GM12878 (cell line): Measurements from ENCODE around the gene ELP2. TPM values are rescaled to one million over a fixed set of nuclear protein-coding genes. Genes with fewer than 3 reads are reported as not detected.

Experiments used
- ATAC-seq: fragments of 200-7000 bp; cut with Tn5 transposase; 3 replicates; pipeline ENCODE4 v1.9.1; 2020; ENCODE audit warnings: mild to moderate bottlenecking, moderate library complexity
- BruUV-seq: library from RNA; stranded (reverse); fragments of 400-500 nt; replicated peaks from 2 replicates; lab custom pipeline; 2021; lab: Mats Ljungman, UMichigan
- CTCF ChIA-PET: fragments of 300-600 bp; sonication (Branson Sonifier 250); formaldehyde crosslinking; extraction: SDS; loops from one replicate; lab custom pipeline; 2021; ENCODE audit warnings: inconsistent platforms; lab: Yijun Ruan, JAX
- POLR2A ChIA-PET: fragments of 350-600 bp; formaldehyde crosslinking; extraction: SDS; loops from one replicate; lab custom pipeline; 2021; ENCODE audit warnings: inconsistent platforms; lab: Charles Lee
- RAD21 ChIA-PET: fragments of 300-600 bp; sonication (Branson Sonifier 250); formaldehyde crosslinking; loops from one replicate; lab custom pipeline; 2023; ENCODE audit warnings: antibody characterized with exemption; ENCODE audit not compliant: unreplicated experiment; lab: Charles Lee
- SMC1A ChIA-PET: fragments of 300-600 bp; sonication (Branson Sonifier 250); formaldehyde crosslinking; loops from one replicate; lab custom pipeline; 2023; ENCODE audit not compliant: unreplicated experiment, uncharacterized antibody; lab: Charles Lee
- DNase-seq: peaks from one replicate; pipeline ENCODE4 v3.0.0-alpha.2; 2011; ENCODE audit warnings: low read depth, low spot score
- FAIRE-seq: peaks from 3 replicates; lab custom pipeline; 2011; peaks lifted over from hg19 to GRCh38; lab: Jason Lieb, UNC
- H2AFZ ChIP-seq: 2 replicates; pipeline ENCODE4 v1.6.0; 2011; ENCODE audit warnings: low read depth, low read length, control low read depth; ENCODE audit not compliant: control insufficient read depth
- H3K27ac ChIP-seq: 2 replicates; pipeline ENCODE4 v1.5.1; 2011; ENCODE audit warnings: control low read depth; ENCODE audit not compliant: control insufficient read depth, insufficient read depth
- H3K27me3 ChIP-seq, 2 experiments: replicated peaks in 1 of 2; 2 replicates each; pipeline versions ENCODE4 v1.6.0 to v1.6.1; 2011; ENCODE audit warnings: low read length in 1 of 2; ENCODE audit not compliant: control insufficient read depth in 2 of 2, insufficient read depth in 2 of 2
- H3K36me3 ChIP-seq, 2 experiments: 2 replicates each; pipeline ENCODE4 v1.5.1; 2011; ENCODE audit warnings: low read length in 1 of 2; ENCODE audit not compliant: control insufficient read depth in 2 of 2, insufficient read depth in 2 of 2
- H3K4me1 ChIP-seq: 2 replicates; pipeline ENCODE4 v1.6.1; 2011; ENCODE audit warnings: mild to moderate bottlenecking, low read length, moderate library complexity, mixed read lengths; ENCODE audit not compliant: control insufficient read depth, insufficient read depth
- H3K4me2 ChIP-seq: 2 replicates; pipeline ENCODE4 v1.6.0; 2011; ENCODE audit warnings: control low read depth; ENCODE audit not compliant: control insufficient read depth, insufficient read depth
- H3K4me3 ChIP-seq: fragments of 200-600 bp; sonication (generic); 2 replicates; pipeline ENCODE4 v1.5.1; 2016
- H3K79me2 ChIP-seq: 2 replicates; pipeline ENCODE4 v1.6.0; 2011; ENCODE audit warnings: low read length; ENCODE audit not compliant: control insufficient read depth, insufficient read depth
- H3K9ac ChIP-seq: 2 replicates; pipeline ENCODE4 v1.8.0; 2011; ENCODE audit warnings: low read length, control low read depth, mixed read lengths; ENCODE audit not compliant: control insufficient read depth, insufficient read depth
- H3K9me3 ChIP-seq: replicated peaks from 3 replicates; pipeline ENCODE4 v1.5.1; 2011; ENCODE audit warnings: mild to moderate bottlenecking, low read length; ENCODE audit not compliant: control insufficient read depth, insufficient read depth
- H4K20me1 ChIP-seq: 2 replicates; pipeline ENCODE4 v1.6.0; 2011; ENCODE audit not compliant: control insufficient read depth, insufficient read depth
- EZH2 ChIP-seq: IDR thresholded peaks from 2 replicates; pipeline ENCODE4 v1.6.1; 2012; ENCODE audit warnings: low read depth, mild to moderate bottlenecking, control low read depth, inconsistent platforms, low read length, borderline replicate concordance; ENCODE audit not compliant: control insufficient read depth
- HDAC2 ChIP-seq: fragments of 200-600 bp; sonication (generic); IDR thresholded peaks from 2 replicates; pipeline ENCODE4 v1.6.1; 2017
- IRF5 ChIP-seq: fragments of 450-650 bp; IDR thresholded peaks from 2 replicates; pipeline ENCODE4 v1.6.1; 2017; ENCODE audit warnings: borderline replicate concordance
- JUND ChIP-seq: IDR thresholded peaks from 2 replicates; pipeline ENCODE4 v1.6.1; 2012; ENCODE audit warnings: low read depth, mild to moderate bottlenecking, low read length, improper control_type of control experiment, moderate library complexity
- RCOR1 ChIP-seq: conservative IDR thresholded peaks from 2 replicates; pipeline ENCODE4 v1.6.1; 2012; ENCODE audit warnings: low read depth, low read length, improper control_type of control experiment
- SMAD5 ChIP-seq: IDR thresholded peaks from 2 replicates; pipeline ENCODE4 v1.6.1; 2016; ENCODE audit warnings: antibody characterized with exemption, low read depth
- STAT1 ChIP-seq: fragments of 450-650 bp; conservative IDR thresholded peaks from 2 replicates; pipeline ENCODE4 v1.6.1; 2014; ENCODE audit warnings: antibody characterized with exemption, mild to moderate bottlenecking
- STAT3 ChIP-seq: IDR thresholded peaks from 2 replicates; pipeline ENCODE4 v1.6.1; 2011; ENCODE audit warnings: low read depth, low read length, improper control_type of control experiment
- TAF1 ChIP-seq: IDR thresholded peaks from 2 replicates; pipeline ENCODE4 v1.6.1; 2011; ENCODE audit warnings: mild to moderate bottlenecking, low read depth, low read length, borderline replicate concordance
- WGBS: methylation state at CpG from one replicate; pipeline ENCODE4 v1.1.6; 2016; ENCODE audit warnings: low lambda C conversion rate; ENCODE audit not compliant: insufficient replicate concordance, insufficient coverage; ENCODE audit errors: missing lambda C conversion rate; 5-methylcytosine and 5-hydroxymethylcytosine counted together
- in situ Hi-C: fragments of 300-500 bp; cut with MboI; formaldehyde crosslinking; loops from 9 replicates; pipeline ENCODE4 v1.14.3; 2018; ENCODE audit warnings: mixed read lengths
- intact Hi-C: fragments of 100-400 bp; cut with micrococcal nuclease; formaldehyde crosslinking; loops from one replicate; pipeline ENCODE4 v1.14.2; 2022; ENCODE audit not compliant: unreplicated experiment
- polyA plus RNA-seq, 11 experiments: library from polyadenylated mRNA; depleted of rRNA in 4 of 11; unstranded in 6 of 11; stranded (reverse) in 5 of 11; fragments of >200 nt; fragmentation: Nextera tagmentation in 4 of 11; fragmentation: Illumina TruSeq in 1 of 11; extraction: Ambion mirVana in 4 of 11; extraction: Trizol in 1 of 11; gene quantifications; 1 replicate in 1 of 11; 2 replicates in 10 of 11; pipeline versions ENCODE4 v1.2.1 to v1.2.3, GENCODE V29; 2011 to 2016; ENCODE audit warnings: inconsistent platforms in 2 of 11, missing spikeins in 2 of 11, low read depth in 1 of 11
- total RNA-seq, 4 experiments: library from RNA; depleted of rRNA in 3 of 4; stranded (reverse); fragments of >200 nt in 3 of 4; fragmentation: Illumina TruSeq in 1 of 4; extraction: Trizol in 1 of 4; gene quantifications; 2 replicates each; pipeline versions ENCODE4 v1.2.1 to v1.2.3, GENCODE V29; 2013 to 2021
- TF ChIP-seq, protein P1 (sequence below): fragments of 450-650 bp; IDR thresholded peaks from 2 replicates; pipeline ENCODE4 v1.6.1; 2016; ENCODE audit warnings: mild to moderate bottlenecking
- TF ChIP-seq, protein P2 (sequence below): IDR thresholded peaks from 2 replicates; pipeline ENCODE4 v1.6.1; 2012; ENCODE audit warnings: improper control_type of control experiment, low read depth, low read length; ENCODE audit not compliant: insufficient replicate concordance

Gene ELP2
- total and polyA plus RNA-seq, 10 of the 15 experiments (the other 5 are each of a cell fraction or from before 2014, with no cell fraction given): 56.9 to 134 (median 88.5) TPM

GRCh38 chr18:36205166-36205565 is 75.5 kb downstream of the ELP2 start (continued):
- TF ChIP-seq EZH2: no peak
- TF ChIP-seq IRF5: no peak
- no peak for TF ChIP-seq RCOR1
- no peak for TF ChIP-seq STAT1
- TF ChIP-seq TAF1: no peak
- TF ChIP-seq, protein P1, sequence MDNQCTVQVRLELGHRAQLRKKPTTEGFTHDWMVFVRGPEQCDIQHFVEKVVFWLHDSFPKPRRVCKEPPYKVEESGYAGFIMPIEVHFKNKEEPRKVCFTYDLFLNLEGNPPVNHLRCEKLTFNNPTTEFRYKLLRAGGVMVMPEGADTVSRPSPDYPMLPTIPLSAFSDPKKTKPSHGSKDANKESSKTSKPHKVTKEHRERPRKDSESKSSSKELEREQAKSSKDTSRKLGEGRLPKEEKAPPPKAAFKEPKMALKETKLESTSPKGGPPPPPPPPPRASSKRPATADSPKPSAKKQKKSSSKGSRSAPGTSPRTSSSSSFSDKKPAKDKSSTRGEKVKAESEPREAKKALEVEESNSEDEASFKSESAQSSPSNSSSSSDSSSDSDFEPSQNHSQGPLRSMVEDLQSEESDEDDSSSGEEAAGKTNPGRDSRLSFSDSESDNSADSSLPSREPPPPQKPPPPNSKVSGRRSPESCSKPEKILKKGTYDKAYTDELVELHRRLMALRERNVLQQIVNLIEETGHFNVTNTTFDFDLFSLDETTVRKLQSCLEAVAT: no peak

- DNase-seq: no peak
- H3K27ac ChIP-seq: no peak overlapping the region
- in situ Hi-C loops (no loop called here), intact Hi-C loops (no loop called here)
- no peaks in the 10 kb centered on the region for H3K79me2 ChIP-seq
- WGBS: 0% methylated on average over 1 of the region's 1 CpG
- H3K4me1 ChIP-seq: no peaks in the 10 kb centered on the region; the same call in none of the 2 replicates
- H3K4me2 ChIP-seq: no peak overlapping the region
- H2AFZ ChIP-seq: no peak overlapping the region
- H3K4me3 ChIP-seq: no peak overlapping the region
- BruUV-seq: no TSS peak
- CTCF ChIA-PET: no interaction called here
- no peak overlapping the region for H3K9ac ChIP-seq
- H3K9me3 ChIP-seq: no peaks in the 10 kb centered on the region
- FAIRE-seq: no peak
- no peaks in the 10 kb centered on the region for H3K36me3 ChIP-seq
- POLR2A ChIA-PET: interaction anchor here (0.6 kb wide), 1 partner anchor 685 kb away, joined by 4 read pairs; no protein-coding TSS in a partner anchor
- RAD21 ChIA-PET: no interaction called here
- SMC1A ChIA-PET: no interaction called here
- no peak for ATAC-seq
- no peaks in the 10 kb centered on the region for H4K20me1 ChIP-seq
- H3K27me3 ChIP-seq: no peaks in the 10 kb centered on the region
- TF ChIP-seq HDAC2 (no peak), STAT3 (no peak), JUND (no peak), SMAD5 (no peak)
- TF ChIP-seq, protein P2, sequence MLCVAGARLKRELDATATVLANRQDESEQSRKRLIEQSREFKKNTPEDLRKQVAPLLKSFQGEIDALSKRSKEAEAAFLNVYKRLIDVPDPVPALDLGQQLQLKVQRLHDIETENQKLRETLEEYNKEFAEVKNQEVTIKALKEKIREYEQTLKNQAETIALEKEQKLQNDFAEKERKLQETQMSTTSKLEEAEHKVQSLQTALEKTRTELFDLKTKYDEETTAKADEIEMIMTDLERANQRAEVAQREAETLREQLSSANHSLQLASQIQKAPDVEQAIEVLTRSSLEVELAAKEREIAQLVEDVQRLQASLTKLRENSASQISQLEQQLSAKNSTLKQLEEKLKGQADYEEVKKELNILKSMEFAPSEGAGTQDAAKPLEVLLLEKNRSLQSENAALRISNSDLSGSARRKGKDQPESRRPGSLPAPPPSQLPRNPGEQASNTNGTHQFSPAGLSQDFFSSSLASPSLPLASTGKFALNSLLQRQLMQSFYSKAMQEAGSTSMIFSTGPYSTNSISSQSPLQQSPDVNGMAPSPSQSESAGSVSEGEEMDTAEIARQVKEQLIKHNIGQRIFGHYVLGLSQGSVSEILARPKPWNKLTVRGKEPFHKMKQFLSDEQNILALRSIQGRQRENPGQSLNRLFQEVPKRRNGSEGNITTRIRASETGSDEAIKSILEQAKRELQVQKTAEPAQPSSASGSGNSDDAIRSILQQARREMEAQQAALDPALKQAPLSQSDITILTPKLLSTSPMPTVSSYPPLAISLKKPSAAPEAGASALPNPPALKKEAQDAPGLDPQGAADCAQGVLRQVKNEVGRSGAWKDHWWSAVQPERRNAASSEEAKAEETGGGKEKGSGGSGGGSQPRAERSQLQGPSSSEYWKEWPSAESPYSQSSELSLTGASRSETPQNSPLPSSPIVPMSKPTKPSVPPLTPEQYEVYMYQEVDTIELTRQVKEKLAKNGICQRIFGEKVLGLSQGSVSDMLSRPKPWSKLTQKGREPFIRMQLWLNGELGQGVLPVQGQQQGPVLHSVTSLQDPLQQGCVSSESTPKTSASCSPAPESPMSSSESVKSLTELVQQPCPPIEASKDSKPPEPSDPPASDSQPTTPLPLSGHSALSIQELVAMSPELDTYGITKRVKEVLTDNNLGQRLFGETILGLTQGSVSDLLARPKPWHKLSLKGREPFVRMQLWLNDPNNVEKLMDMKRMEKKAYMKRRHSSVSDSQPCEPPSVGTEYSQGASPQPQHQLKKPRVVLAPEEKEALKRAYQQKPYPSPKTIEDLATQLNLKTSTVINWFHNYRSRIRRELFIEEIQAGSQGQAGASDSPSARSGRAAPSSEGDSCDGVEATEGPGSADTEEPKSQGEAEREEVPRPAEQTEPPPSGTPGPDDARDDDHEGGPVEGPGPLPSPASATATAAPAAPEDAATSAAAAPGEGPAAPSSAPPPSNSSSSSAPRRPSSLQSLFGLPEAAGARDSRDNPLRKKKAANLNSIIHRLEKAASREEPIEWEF: no peak
Observed at GRCh38 chr18:36207303-36207702, 77.6 kb downstream of the ELP2 start.
